Stimulated activated CD4-positive, alpha-beta T cell treated with anti-CD3 and anti-CD28 coated beads, Interleukin-4, amount 100 ng/mL, for 4 hours (primary cell): Measurements from ENCODE around the gene COL15A1.

Experiments
- DNase-seq, 2 experiments: peaks; one replicate each; pipeline ENCODE4 v3.0.0-alpha.2; 2020

The COL15A1 gene

DNA sequence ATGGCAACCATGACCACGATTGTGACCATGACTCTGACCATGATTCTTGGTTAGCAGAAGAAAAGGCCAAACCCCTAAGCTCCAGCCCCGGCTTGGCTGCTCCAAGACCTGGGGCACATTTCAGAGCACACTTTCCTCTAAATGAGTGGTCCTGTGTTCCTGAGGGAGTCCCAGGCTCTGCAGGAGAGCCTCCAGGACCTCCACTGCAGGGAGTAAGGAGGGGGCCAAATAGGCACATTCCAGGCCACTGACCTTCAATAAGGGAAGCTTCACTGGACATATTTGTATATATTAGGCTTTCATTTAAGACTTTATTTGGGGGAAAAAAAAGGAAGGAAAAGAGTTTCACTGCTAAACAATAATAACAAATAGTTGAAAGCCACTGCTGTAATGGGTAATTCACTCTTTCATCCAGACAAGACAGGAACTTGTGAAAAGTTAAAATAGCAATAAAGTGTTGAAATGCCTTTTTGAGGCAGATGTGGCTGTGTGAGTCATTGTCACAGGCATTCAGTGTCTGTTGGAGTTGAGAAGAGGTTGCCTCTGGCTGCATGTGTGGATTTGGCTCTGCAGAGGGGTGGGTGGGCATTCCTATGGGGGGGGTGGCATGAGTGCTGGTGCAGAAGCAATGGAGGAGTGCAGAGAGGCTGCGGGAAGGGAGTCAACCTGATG, 97.3 kb downstream of the COL15A1 start:
- DNase-seq, result no peak

DNA sequence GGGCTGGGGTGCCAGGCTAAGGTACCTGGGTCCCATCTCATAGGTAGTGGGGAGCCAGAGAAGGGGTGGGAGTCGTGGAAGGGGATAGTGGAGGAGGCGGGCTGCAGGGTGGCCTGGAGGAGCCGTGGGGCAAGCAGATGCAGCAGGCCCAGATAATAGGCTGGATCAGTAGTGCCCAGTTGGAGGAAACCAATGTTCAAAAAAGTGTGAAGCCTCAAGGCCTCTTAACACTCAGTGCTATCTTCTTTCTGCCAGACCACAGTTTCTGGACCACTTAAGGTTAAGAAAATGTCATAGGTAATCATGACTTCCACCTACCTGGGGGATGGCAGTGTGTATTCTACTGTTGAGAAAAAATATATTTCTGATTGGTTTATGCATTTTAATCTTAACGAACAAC, 97.9 kb downstream of the COL15A1 start:
- DNase-seq, result no peak

DNA sequence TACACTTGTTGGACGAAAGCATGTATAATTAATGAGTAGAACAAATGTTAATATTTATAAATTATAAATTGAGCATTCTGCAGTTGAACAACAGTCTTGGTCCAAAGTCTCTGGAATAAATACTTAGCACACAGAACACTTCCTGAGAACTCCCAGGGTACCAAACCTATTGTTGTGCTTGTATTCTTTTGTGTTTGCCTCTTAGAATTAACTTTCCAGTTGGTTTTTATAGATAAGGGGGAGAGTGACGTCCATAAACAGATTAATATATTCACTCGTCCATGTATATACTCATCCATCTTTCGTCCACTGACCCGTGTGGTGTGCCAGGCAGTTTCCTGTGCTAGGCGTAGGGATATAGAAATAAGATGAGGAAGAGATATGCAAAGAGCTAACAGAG, 98.9 kb downstream of the COL15A1 start:
- no peak for DNase-seq

DNA sequence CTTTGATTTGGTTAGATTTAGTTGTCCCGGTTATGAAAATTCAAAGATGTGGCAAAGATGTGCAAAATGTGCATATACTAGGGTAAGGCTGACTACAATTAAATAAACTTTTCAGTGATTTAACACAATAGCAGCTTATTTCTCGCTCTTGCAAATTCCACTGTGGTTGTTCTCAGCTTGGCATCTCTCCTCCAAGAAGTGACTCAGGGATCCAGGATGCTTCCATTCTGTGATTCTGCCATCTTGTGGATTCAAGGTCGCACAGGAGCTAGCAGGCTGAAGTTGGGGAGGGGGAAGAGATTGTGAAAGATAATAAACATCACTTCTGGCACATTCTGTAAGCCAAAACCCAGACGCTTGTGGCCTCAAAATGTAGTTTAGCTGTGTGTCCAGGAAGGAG, 101.1 kb downstream of the COL15A1 start:
- no peak for DNase-seq

DNA sequence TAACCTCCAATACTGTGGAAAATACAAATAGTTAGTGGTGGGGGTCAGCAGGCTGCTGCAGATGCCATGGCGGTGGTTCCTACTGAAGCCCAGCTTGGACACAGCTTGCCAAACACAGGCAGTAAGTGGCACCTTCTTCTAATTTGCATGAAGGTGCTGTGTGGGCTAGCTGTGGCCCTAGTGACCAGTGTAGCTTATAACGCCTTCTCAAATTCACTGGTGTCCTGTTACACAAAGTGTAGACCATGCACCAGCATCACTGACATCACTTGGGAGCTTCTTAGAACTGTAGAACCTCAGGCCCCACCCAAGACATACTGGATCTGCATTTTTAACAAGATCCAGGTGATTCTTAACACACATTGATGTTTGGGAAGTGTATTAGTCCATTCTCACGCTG, 102.4 kb downstream of the COL15A1 start:
- DNase-seq, result no peak

DNA sequence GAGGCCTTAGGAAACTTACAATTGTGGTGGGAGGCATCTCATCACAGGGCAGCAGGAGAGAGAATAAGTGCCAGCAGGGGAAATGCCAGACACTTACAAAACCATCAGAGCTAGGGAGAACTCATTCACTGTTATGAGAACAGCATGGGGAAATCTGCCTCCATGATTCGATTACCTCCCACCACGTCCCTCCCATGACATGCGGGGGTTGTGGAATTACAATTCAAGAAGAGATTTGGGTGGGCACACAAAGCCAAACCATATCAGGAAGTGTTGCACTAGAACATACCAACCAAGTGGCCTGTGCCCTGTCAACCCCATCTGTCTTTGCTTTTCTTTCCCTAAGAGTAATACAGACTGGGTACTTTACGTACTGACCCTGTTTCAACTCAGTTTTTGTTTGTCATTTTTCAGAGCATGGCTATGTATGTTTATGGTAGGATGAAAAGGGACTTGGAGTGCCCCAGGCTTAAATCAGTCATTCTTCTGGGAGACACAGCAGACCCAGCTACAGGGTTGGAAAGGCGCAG, 102.9 kb downstream of the COL15A1 start:
- no peak for DNase-seq

DNA sequence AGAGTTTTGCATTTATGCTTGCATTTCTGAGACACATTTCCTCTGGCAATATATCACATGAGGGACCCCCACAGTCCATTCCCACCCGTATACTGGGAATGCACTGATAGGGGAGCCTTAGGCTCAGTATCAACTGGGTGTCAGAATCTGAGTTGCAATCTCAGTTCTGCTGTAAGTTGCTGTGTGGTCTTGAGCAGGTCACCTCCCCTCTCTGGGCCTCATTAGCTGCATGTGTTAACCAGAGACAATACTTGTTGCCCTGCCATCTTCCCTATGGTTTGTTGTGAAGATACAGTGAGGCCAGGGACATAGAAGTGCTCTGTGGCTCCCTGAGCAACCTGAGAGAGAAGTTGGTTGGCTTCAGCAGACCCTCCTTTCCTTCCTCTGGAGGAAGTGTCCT, 105.5 kb downstream of the COL15A1 start:
- no peak for DNase-seq

DNA sequence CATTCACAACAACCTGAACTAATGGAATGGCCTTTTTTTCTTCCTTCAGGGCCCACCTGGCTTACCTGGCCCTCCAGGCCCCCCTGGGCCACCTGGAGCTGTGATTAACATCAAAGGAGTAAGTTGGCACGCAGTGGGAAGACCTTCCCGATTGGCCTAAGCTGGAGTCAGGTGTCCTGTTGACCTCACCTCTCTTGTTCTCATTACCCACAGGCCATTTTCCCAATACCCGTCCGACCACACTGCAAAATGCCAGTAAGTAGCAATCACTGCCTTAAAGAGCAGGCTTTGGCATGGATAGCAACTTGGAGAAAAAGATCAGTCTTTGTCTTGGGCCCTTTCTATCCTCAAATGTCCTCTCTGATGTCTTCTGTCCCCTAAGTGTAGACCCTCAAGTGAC, 105.9 kb downstream of the COL15A1 start:
- no peak for DNase-seq

DNA sequence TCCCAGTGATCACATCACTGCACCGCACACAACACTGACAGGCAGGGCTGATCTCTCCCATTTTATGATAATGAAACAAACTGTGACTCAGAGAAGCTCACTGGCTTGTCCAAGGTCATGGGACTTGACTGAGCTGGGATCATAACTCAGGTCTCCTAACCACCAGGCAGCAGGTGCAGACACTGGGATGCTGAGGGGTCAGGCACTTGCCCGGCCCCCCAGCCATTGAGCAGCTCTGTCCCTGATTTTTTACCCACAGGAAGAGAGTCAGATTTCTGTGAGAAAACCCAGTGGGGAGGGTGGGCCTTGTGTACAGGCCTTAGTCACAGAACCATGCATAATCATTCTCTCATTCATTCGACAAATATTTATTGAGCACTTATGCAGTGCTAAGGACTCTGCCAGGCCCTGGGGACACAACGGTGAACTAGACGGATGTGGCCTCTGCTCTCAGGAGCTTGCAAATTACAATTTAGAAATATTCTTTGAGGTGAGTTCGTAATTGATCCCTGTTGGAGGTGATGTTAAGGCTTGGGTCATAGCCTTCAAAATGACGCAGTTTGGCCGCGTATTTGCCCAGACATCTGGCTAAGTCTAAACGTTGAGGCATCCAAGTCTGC, 106.7 kb downstream of the COL15A1 start:
- no peak for DNase-seq

DNA sequence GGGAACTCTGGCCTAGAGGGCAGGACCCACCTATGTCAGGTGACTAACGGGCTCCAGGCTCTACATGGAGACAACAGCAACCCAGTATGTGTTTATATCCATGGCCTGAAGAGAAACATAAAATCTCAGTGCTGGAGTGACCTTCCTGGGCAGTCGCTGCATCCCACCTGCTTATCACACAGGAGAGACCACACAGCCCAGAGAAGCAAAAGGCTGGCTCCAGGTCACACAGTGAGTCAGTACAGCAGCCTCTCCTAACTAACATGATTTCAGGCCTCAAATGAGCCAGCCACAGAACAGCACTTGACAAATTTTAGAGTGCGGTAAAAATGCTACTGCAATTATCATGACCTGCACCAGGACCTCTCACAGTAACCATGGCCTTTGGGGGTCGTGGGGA, 107.2 kb downstream of the COL15A1 start:
- DNase-seq, result no peak

DNA sequence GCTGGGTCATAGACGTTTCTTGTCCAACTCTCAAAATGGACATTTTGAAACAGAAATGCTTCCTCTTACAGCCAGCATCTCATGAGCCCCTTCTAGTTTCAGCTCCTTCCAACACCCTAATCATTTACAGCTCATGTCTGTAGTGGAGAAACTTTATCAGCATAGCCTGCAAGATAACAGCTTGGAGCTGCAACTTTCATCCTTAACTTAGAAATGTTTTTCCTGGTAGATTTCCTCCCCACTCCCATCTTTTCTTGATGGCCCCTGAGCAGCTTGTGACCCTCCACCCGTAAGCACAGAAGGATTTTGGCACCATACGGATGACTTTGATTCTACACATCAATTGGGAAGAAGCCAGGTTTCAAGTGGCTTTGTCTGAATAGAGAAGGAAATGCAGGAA, 107.7 kb downstream of the COL15A1 start:
- DNase-seq, result no peak

DNA sequence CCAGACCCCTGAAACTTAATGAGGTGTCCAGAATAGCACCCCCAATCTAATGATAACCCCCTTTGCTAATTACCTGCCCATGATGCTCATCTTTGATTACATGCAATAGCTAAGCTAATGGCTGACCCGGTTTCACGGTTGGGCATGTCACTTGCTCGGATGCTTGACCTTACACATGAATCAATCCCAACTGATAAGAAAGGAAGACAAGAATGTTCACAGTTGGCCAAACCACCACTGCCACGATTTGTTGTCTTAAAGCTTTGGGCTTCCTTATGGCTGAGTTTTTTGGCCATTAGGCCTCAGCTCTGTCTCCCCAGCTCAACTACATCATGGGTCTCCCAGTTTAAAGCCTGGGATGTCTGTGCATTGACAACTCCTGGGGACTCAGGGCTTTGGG, 108.1 kb downstream of the COL15A1 start:
- DNase-seq, result no peak

DNA sequence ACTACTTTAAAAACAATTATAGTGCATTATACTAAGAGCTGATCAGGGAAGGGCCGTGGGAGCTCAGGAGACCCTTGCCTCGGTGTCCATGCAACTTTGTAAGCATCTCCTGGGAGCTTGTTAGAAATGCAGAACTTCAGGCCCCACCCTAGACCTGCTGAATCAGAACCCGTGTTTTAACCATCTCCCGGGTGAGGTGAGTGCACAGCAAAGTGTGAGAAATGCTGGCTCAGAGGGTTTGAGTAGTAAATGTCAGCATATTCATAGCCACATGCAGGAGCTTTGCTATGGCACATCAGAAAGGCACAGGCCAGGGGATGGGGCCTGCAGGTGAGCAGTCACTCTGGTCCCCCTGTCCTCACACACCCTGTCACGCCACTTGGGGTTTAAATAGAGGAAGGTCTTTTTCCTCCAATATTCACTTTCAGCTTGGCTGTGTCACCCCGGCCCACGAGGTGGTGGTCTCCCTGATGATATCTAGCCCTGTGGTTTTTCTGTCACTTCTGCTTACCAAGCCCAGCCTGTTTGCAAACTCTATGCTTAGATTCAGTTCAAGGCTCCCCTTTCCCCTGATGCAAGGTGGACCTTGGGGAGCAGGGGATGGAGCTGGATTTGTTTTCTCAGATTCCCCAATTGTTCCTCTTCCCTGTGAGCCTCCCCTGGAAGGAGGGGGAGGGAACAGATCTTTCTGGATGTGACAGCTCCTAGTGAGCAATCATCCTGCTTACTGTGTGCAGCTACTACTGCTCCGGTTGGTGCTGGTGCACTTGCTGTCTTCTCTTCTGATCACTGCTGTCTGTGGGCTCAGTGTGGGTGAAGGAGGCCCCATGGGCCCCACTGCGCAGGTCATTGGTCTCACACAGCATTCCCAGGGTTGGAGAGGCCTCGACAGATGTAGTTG, 109.4 kb downstream of the COL15A1 start:
- no peak for DNase-seq

DNA sequence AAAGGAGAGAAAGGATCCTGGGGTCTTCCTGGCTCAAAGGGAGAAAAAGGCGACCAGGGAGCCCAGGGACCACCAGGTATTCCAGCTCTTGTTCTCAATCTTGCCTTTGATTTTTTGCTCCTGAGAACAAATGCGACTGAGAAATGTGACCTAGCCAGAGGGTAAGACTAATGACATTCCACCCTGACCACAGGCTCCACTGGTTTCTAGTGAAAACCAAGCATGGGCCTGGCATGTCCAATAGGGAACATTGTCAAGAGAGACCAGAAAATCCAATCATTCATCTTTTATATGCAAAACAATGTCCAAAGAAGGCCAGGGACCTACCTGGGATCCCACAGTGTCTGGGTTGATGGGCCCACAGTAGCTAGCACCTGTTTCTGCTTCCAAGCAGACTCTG, 110.9 kb downstream of the COL15A1 start:
- DNase-seq, result no peak

DNA sequence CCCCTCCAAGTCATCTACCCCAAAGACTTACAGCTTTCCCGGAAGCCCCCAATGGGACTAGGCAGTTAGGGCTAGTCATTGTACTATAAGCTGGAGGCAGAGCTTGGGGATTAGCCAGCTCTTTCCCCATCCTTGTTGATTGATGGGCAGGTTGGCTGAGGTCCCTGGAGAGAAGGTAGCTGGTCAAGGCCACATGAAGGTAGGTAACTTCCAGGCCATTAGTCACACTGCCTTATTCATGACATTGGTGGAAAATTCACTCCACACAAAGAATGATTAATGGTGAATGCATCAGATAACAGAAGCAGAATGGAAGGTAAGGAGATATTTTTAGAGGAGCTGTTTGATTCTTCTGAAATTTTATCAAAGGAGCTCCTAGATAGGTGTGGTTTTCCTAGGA, 111.7 kb downstream of the COL15A1 start:
- no peak for DNase-seq

DNA sequence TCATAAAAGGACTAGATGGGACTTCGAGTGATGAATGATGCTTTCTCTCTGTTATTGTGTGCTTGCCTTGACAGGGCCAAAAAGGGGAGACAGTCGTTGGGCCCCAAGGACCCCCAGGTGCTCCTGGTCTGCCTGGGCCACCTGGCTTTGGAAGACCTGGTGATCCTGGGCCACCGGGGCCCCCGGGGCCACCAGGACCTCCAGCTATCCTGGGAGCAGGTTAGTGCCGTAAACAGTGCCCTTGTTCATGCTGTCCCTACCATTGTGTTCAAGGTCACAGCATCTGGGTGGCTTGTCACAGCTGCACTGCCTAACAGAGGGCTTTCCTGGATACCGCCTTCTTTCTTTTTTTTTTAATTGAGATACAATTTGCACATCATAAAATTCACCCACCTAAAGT, 112.5 kb downstream of the COL15A1 start:
- DNase-seq, result no peak

DNA sequence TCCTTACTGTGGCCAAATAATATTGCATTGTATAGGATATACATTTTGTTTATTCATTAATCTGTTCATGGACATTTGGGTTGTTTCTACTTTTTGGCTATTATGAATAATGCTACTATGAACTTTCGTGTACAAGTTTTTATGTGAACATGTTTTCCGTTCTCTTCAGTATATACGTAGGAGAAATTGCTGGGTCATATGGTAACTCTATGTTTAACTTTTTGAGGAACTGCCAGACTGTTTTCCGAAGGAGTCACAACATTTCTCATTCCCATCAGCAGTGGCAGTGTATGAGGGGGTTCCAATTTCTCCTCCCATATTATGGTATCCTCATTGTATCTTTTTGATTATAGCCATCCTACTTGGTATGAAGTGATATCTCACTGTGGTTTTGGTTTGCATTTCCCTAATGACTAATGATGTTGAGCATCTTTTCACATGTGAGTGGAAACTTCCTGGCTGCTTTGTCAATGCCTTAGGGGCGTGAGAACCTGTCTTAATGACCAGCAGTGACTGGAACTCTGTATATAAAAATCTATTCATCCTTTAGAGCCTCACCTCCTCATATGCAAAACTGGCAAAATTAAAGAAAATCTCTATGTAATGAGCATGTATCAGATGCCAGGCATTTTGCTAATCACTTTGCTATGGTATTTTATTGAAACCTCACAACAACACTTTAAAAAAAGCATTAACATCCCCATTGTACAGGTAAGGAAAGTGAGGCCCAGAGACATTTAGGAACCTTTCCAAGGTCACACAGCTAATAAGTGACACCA, 113.4 kb downstream of the COL15A1 start:
- peak in 1 of 2 experiments; percentile 35 for DNase-seq

DNA sequence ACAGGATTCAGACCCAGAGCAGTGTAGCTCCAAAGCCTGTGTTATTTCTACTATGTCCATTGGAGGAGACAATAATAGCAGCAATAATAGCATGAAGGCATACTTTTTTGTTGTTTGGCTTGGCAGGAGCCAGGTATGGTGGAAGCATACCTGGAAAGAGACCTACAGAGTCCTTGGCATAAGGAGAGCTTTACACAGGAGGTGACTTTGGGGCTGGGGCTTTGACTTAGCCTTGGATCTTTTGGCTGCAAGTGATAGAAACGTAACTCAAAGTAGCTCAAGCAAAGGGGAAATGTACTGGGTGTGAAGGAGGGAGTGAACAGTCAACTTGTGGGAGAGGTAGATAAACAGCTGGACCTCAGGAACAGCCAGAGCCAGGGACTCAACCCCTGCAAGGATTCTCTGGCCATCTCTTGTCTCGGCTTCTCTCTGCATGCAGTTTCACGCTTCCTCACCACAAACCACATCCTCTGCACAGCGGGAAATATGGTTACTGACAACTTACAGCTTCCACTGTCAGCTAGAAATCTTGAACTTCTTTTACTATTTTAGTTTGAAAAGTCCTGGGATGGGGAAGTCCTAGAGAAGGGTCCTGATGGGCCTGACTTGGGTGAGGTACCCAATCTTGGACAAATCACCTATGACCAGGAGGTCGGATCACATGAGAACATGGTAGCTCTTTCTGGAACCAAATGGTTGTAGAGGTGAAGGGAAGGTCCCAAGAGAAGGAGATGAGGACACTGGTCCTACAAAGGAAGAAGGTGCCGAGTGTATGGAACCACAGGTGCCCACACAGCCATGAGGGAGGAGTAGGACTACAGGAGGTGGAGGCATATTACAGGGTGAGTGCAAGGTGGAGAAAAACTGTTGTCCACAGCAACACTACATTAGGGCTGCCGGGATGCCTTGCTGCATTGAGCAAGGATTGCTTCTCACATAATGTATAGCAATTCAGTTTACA, 114.2 kb downstream of the COL15A1 start:
- DNase-seq, result peak; percentile 25 to 64

DNA sequence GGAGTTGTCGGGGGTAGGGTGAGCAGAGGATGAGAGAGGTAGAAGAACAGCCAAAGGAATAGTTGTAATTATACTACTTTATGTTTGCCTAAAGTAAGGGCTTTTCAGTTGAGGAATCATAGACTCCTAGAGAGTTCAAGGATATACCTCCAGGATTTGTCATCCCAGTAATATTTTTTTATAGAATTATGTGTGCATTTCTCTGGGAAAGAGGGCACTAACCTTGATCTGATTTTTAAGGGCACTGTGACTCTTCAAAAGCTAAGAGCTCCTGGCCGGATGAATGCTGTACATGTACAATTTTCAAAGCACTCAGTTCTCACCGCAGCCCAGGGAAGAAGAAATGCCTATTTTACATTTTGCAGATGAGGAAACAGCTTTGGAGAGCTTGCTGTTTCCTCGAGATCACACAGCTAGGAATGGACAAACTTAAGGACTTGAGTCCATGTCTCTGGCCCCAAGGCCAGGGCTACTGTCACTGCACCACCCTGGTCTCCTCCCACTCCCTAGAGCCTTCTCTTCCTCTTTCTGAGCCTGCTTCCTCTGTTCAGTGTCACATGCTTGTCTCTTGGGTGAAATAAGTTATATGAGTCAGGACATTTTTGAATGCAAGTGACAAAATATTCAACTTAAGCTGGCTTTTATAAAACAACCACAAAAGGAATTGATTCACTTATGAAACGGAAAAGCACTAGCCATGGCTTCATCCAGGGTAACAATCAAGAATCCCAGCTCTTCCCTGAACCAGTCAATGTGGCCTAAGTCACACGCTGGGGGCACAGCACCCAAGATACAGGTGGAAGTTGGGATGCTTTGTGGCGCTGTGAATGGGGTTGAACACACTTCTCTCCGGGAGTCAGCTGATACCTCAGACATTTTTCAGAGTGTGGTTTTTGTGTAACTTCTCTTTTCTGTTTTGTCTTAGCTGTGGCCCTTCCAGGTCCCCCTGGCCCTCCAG, 115.5 kb downstream of the COL15A1 start:
- DNase-seq, result no peak

DNA sequence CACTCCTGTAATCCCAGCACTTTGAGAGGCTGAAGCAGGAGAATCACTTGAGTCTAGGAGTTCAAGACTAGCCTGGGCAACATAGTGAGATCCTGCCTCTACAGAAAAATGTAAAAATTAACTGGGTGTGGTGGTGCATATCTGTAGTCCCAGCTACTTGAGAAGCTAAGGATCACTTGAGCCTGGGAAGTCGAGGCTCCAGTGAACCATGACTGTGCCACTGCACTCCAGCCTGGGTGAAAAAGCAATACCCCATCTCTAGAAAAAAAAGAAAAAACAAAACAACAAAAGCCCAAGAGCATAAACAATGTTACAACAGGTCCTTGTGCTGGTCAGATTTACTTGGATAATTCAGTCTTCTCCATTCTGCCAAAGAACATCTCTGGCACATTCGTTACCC, 116.9 kb downstream of the COL15A1 start:
- no peak for DNase-seq

DNA sequence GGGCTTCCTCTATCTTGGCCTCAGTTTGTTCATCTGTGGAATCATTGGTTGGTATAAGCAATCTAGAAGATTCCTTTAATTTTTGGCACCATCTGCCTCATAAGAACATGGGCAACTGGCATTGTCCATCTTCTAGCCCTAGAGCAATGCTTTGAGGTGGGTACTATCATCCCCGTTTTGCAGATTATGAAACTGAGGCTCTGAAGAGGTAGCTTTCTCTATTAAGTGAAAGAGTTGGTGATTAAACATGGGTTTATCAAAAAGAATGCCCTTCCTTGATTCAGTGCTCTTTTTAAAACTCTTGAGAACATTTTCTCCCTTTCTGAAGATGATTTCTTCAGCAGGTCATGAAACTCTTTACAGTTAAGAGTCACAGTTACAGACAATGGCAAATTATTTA, 118.8 kb downstream of the COL15A1 start:
- no peak for DNase-seq
